WI38 (cell line): Measurements from ENCODE around the gene SNAP29.
"Not testable (repeated sequence)": the region's sequence is repeated elsewhere in the genome, so short reads cannot be mapped to it uniquely, and the experiment has no call there.

Experiments
- H3K4me3 ChIP-seq: 2 replicates; pipeline ENCODE4 v1.5.1; 2011; ENCODE audit warnings: low read depth, mild to moderate bottlenecking, control low read depth, low read length
- TF ChIP-seq, protein P1 (sequence below): IDR thresholded peaks from 2 replicates; pipeline ENCODE4 v1.5.1; 2012; ENCODE audit warnings: low read depth, mild to moderate bottlenecking, control low read depth, low read length

Gene SNAP29

DNA sequence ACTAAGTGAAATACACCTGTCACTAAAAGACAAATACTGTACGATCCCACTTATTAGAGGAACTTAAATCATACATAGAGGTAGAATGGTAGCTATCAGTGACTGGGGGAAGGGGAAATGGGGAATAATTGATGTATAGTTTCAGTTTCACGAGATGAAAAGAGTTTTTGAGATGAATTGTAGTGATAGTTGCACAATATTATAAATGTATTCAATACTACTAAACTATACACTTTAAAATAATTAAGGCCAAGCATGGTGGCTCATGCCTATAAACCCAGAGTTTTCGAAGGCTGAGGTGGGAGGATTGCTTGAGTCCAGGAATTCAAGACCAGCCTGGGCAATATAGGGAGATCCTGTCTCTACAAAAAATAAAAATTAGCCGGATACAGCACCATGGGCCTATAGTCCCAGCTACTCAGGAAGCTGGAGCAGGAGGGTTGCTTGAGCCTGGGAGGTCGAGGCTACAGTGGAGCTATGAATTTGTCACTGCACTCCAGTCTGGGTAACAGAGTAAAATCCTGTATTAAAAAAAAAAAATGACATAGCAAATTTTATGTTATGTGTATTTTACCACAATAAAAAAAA is 44.5 kb upstream of the SNAP29 start:
- TF ChIP-seq, protein P1, sequence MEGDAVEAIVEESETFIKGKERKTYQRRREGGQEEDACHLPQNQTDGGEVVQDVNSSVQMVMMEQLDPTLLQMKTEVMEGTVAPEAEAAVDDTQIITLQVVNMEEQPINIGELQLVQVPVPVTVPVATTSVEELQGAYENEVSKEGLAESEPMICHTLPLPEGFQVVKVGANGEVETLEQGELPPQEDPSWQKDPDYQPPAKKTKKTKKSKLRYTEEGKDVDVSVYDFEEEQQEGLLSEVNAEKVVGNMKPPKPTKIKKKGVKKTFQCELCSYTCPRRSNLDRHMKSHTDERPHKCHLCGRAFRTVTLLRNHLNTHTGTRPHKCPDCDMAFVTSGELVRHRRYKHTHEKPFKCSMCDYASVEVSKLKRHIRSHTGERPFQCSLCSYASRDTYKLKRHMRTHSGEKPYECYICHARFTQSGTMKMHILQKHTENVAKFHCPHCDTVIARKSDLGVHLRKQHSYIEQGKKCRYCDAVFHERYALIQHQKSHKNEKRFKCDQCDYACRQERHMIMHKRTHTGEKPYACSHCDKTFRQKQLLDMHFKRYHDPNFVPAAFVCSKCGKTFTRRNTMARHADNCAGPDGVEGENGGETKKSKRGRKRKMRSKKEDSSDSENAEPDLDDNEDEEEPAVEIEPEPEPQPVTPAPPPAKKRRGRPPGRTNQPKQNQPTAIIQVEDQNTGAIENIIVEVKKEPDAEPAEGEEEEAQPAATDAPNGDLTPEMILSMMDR = no peak
- H3K4me3 ChIP-seq = no peak overlapping the region

DNA sequence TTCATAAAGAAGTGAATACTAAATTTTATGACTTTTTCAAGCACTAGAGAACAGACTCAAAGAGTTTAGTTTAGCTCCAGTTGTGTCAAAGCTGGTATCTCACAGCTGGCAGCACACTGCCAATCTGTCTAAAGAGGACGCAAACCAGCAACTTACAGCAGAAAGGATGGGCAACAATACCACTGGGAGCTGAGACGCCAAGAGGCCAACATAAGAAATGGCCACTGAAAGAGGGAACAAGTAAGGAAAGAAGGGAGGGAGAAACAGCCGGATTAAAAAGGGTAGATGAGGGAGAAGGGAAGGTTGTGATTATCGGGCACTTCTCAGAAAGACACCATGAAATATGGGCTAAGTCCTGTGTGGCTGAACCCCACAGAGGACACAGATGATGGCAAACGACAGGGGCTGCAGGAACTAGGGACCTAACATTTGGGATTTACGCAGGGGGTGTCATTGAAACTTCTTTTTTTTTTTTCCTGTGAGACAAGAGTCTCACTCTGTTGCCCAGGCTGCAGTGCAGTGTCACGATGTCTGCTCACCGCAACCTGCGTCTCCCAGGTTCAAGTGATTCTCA is 43.2 kb upstream of the SNAP29 start:
- no peak overlapping the region for H3K4me3 ChIP-seq
- TF ChIP-seq, protein P1 = no peak

DNA sequence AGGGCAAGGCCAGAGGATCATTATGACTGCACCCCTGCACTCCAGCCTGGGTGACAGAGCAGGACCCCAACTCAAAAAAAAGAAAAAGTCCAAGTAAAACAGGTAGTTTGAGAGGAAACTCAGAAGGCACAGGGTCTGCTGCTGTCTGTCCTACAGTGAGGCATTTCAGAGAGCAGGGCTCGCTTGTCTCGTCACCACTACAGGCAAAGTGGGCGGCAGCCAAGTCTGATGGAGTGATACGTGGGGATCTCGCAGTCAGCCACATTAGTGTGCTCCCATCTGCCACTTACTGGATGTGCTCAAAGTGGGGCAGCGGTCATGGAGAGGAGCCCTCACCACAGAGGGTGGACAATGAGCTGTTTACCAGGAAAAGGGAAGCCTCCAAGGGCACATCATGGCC is 42.2 kb upstream of the SNAP29 start:
- no peak overlapping the region for H3K4me3 ChIP-seq
- TF ChIP-seq, protein P1 = no peak

DNA sequence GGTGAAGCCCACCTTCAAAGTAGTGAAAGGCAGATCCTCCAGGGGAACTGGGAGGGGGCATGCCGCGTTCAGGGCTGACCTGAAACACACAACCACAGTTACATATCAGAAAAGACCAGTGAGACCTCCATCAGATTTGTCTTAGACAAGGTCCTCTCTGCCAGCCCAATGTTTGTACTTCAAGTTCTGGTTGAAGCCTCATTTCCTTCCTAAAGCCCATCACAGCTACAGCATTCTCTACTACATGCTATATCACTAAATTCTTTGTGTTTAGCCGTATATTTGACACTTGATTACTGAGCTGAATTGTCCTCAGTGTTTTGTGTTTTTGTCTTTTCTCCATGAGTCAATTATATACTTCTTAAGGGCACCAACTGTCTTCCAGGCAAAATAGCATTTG is 40.3 kb upstream of the SNAP29 start:
- TF ChIP-seq, protein P1 = no peak

DNA sequence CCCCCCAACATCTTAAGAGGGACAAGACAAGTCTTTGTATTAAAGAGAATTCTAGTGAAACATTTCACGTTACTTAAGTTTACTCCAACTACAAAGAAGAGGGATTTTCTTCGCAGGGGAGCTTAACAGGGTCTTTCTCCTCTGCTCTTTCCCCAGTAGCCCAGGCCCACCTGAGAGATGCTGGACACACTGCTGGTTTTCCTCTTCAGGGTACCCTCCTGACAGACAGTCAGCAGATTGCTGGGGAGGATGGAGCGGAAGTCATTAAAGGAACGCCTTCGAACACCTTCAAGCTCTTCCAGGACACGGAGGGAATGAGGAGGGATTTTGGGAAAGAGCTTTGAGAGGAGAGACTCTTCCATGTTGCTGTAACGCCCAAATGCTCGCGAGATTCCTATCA is 39.3 kb upstream of the SNAP29 start:
- TF ChIP-seq, protein P1 = no peak
- no peak overlapping the region for H3K4me3 ChIP-seq

More for the DNA sequence above, 40.3 kb upstream of the SNAP29 start:
- no peak overlapping the region for H3K4me3 ChIP-seq

DNA sequence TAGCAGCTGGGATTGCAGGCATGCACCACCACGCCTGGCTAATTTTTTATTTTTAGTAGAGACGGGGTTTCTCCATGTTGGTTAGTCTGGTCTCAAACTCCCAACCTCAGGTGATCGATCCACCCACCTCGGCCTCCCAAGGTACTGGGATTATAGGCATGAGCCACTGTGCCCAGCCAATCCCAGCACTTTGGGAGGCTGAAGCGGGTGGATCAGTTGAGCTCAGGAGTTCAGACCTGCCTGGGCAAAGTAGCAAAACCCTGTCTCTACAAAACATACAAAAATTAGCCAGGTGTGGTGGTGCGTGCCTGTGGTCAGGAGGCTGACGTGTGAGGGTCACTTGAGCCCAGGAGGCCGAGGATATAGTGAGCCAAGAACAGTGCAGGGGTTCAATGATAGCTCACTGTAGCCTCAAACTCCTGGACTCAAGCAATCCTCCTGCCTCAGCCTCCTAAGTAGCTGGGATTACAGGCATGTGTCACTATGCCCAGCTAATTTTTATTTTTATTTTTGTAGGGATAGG is 37.0 kb upstream of the SNAP29 start:
- H3K4me3 ChIP-seq = not testable (repeated sequence)

DNA sequence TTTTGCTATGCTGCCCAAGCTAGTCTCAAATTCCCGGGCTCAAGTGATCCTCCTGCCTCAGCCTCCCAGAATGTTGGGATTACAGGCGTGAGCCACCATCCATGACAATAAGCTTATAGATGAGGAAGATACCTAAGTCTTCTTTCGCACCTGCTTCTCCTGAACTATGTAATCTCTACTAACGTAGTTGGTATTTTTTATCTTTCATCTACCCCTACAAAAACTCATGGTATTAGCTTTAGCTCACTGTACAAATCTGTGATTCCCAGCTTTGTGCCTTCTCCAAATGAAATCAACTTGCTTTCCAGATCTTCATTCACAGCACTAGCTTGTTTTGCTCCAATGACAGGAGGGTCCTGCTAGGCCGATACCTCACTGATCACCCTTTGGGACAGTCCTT is 36.6 kb upstream of the SNAP29 start:
- no peak overlapping the region for H3K4me3 ChIP-seq
- TF ChIP-seq, protein P1 = no peak

DNA sequence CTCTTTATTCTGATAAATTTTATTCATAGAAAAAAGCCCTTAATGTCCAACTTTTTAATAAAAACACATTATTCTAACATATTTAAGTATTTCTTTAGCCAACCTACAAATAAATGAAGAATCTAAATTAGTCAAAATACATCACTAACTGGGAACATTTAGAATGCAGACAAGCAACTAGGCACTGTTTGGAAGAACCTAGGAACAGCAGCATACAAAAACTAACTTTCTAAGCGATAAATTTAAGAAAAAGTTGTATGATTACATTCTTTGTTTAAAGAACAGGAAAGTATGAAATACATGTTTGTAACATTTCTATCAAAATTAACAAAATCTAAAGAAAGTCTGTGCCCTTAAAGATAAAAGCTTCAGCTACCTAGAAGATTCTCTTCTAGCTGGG is 35.5 kb upstream of the SNAP29 start:
- H3K4me3 ChIP-seq = no peak overlapping the region

DNA sequence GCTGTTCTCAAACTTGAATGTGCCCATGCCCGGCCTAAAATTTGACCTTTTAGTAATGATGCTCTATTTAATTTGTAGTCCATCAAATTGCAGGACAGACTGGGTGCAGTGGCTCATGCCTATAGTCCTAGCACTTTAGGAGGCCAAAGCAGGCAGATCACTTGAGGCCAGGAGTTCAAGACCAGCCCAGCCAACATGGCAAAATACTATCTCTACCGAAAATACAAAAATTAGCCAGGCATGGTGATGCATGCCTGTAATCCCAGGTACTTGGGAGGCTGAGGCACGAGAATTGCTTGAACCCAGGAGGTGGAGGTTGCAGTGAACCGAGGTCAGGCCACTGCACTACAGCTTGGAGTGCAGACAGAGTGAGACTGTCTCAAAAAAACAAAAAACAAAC is 33.6 kb upstream of the SNAP29 start:
- H3K4me3 ChIP-seq = not testable (repeated sequence)

More for the DNA sequence above, 35.5 kb upstream of the SNAP29 start:
- TF ChIP-seq, protein P1 = no peak
